HCT116 (cell line): Measurements from ENCODE around the gene FLNB. TPM values are rescaled to one million over a fixed set of nuclear protein-coding genes. Genes with fewer than 3 reads are reported as not detected.
A peak's percentile ranks its signal among the peaks of the same experiment; 100 is the strongest.

Experiments
- ATAC-seq: fragments of 200-7000 bp; cut with Tn5 transposase; 2 replicates; pipeline ENCODE4 v1.9.1; 2020; ENCODE audit warnings: mild to moderate bottlenecking, moderate library complexity
- BruUV-seq: library from RNA; stranded (reverse); fragments of 400-500 nt; replicated peaks from 2 replicates; lab custom pipeline; 2021; lab: Mats Ljungman, UMichigan
- CTCF ChIA-PET: fragments of 300-600 bp; sonication (Branson Sonifier 250); formaldehyde crosslinking; loops from one replicate; lab custom pipeline; 2021; ENCODE audit warnings: antibody characterized with exemption; lab: Charles Lee
- POLR2A ChIA-PET: fragments of 300-600, 350-600 bp; sonication (Branson Sonifier 250); formaldehyde crosslinking; loops from one replicate; lab custom pipeline; 2021; ENCODE audit warnings: antibody characterized with exemption; lab: Charles Lee
- RAD21 ChIA-PET, 2 experiments: fragments of 300-600 bp; sonication (Branson Sonifier 250); formaldehyde crosslinking; loops; one replicate each; lab custom pipeline; 2023; ENCODE audit warnings: low total read pairs in 2 of 2; ENCODE audit not compliant: uncharacterized antibody in 2 of 2, unreplicated experiment in 2 of 2, low non-redundant PET in 1 of 2; lab: Charles Lee
- DNase-seq: peaks from one replicate; pipeline ENCODE4 v3.0.0-alpha.2; 2010; ENCODE audit warnings: low read depth, low spot score
- H2AFZ ChIP-seq: fragments of 200-600 bp; shearing (Covaris generic), sonication (generic); 2 replicates; pipeline ENCODE4 v1.6.1; 2017; ENCODE audit warnings: low read depth, mixed run types, mixed read lengths, antibody characterized with exemption, low read length; ENCODE audit not compliant: poor library complexity, severe bottlenecking
- H3K27ac ChIP-seq: 2 replicates; pipeline ENCODE4 v1.5.1; 2012; ENCODE audit warnings: low read depth, low read length
- H3K27me3 ChIP-seq: fragments of 200-600 bp; sonication (generic); 2 replicates; pipeline ENCODE4 v1.6.1; 2016; ENCODE audit warnings: mixed run types, low read length, mixed read lengths; ENCODE audit not compliant: insufficient read depth
- H3K36me3 ChIP-seq, 2 experiments: fragments of 200-500 bp in 1 of 2; fragments of 200-600 bp in 1 of 2; sonication (Bioruptor generic) in 1 of 2; sonication (generic) in 1 of 2; 2 replicates each; pipeline versions ENCODE4 v1.5.1 to v1.6.1; 2014 to 2016; ENCODE audit warnings: low read length in 2 of 2, inconsistent platforms in 1 of 2, mixed read lengths in 1 of 2, mixed run types in 1 of 2; ENCODE audit not compliant: insufficient read depth in 2 of 2, control insufficient read depth in 1 of 2
- H3K4me1 ChIP-seq, 2 experiments: fragments of 200-600 bp in 1 of 2; sonication (generic) in 1 of 2; 2 replicates each; pipeline versions ENCODE4 v1.5.1 to v1.6.1; 2012 to 2017; ENCODE audit warnings: low read length in 2 of 2, inconsistent platforms in 1 of 2, mild to moderate bottlenecking in 1 of 2, mixed read lengths in 1 of 2, mixed run types in 1 of 2, moderate library complexity in 1 of 2; ENCODE audit not compliant: insufficient read depth in 2 of 2, control insufficient read depth in 1 of 2
- H3K4me2 ChIP-seq: fragments of 200-600 bp; sonication (generic); 2 replicates; pipeline ENCODE4 v1.6.1; 2017; ENCODE audit warnings: mixed run types, low read length, mixed read lengths
- H3K4me3 ChIP-seq, 2 experiments: fragments of 200-600 bp in 1 of 2; sonication (generic) in 1 of 2; replicated peaks in 1 of 2; 2 replicates each; pipeline ENCODE4 v1.5.1; 2011 to 2016; ENCODE audit warnings: low read length in 2 of 2, control low read depth in 1 of 2, low read depth in 1 of 2, mild to moderate bottlenecking in 1 of 2, mixed read lengths in 1 of 2, mixed run types in 1 of 2
- H3K79me2 ChIP-seq: fragments of 200-600 bp; sonication (generic); 2 replicates; pipeline ENCODE4 v1.6.1; 2017; ENCODE audit warnings: mild to moderate bottlenecking, mixed run types, low read length, moderate library complexity, mixed read lengths; ENCODE audit not compliant: insufficient read depth
- H3K9ac ChIP-seq: fragments of 200-600 bp; sonication (generic); 2 replicates; pipeline ENCODE4 v1.6.1; 2016; ENCODE audit warnings: low read length, mixed read lengths
- H3K9me2 ChIP-seq: fragments of 200-600 bp; sonication (generic), shearing (Covaris generic); 2 replicates; pipeline ENCODE4 v1.6.1; 2017; ENCODE audit warnings: mixed run types, mild to moderate bottlenecking, moderate library complexity; ENCODE audit not compliant: insufficient read depth
- H3K9me3 ChIP-seq, 2 experiments: fragments of 200-500 bp in 1 of 2; fragments of 200-600 bp in 1 of 2; sonication (Bioruptor generic) in 1 of 2; sonication (generic) in 1 of 2; 2 replicates each; pipeline ENCODE4 v1.6.1; 2014 to 2017; ENCODE audit warnings: low read length in 2 of 2, mixed read lengths in 2 of 2, inconsistent platforms in 1 of 2, low read depth in 1 of 2, mild to moderate bottlenecking in 1 of 2, mixed run types in 1 of 2, moderate library complexity in 1 of 2; ENCODE audit not compliant: control insufficient read depth in 1 of 2, insufficient read depth in 1 of 2
- H4K20me1 ChIP-seq: fragments of 200-600 bp; sonication (generic), shearing (Covaris generic); 2 replicates; pipeline ENCODE4 v1.6.1; 2017; ENCODE audit warnings: mixed run types, mild to moderate bottlenecking, moderate library complexity; ENCODE audit not compliant: insufficient read depth
- CBX3 ChIP-seq: IDR thresholded peaks from 2 replicates; pipeline ENCODE4 v1.6.1; 2012; ENCODE audit warnings: low read depth
- CEBPB ChIP-seq: IDR thresholded peaks from 2 replicates; pipeline ENCODE4 v1.6.1; 2012; ENCODE audit warnings: low read depth
- EGR1 ChIP-seq: IDR thresholded peaks from 2 replicates; pipeline ENCODE4 v1.6.1; 2012; ENCODE audit warnings: low read depth
- ELF1 ChIP-seq: IDR thresholded peaks from 2 replicates; pipeline ENCODE4 v1.6.1; 2012; ENCODE audit warnings: low read depth, borderline replicate concordance
- EZH2 ChIP-seq: fragments of 200-600 bp; sonication (generic); IDR thresholded peaks from 2 replicates; pipeline ENCODE4 v1.6.1; 2017; ENCODE audit warnings: antibody characterized with exemption, mixed run types
- EZH2phosphoT487 ChIP-seq: fragments of 200-600 bp; IDR thresholded peaks from 2 replicates; pipeline ENCODE4 v1.6.1; 2018; ENCODE audit warnings: antibody characterized with exemption, borderline replicate concordance
- FOSL1 ChIP-seq: IDR thresholded peaks from 2 replicates; pipeline ENCODE4 v1.6.1; 2012; ENCODE audit warnings: low read depth
- RAD21 ChIP-seq: IDR thresholded peaks from 2 replicates; pipeline ENCODE4 v1.6.1; 2012; ENCODE audit warnings: low read depth, mild to moderate bottlenecking
- SIN3A ChIP-seq: IDR thresholded peaks from 2 replicates; pipeline ENCODE4 v1.6.1; 2012; ENCODE audit warnings: low read depth
- SP1 ChIP-seq: IDR thresholded peaks from 2 replicates; pipeline ENCODE4 v1.6.1; 2012; ENCODE audit warnings: low read depth
- SRF ChIP-seq: IDR thresholded peaks from 2 replicates; pipeline ENCODE4 v1.6.1; 2012; ENCODE audit warnings: low read depth
- intact Hi-C: fragments of 100-400 bp; cut with micrococcal nuclease; formaldehyde crosslinking; loops from 2 replicates; pipeline ENCODE4 v1.10.0; 2022
- total RNA-seq: library from RNA; stranded (reverse); gene quantifications from one replicate; pipeline ENCODE4 v1.2.1, GENCODE V29; 2021; ENCODE audit not compliant: unreplicated experiment
- TF ChIP-seq, protein P1 (sequence below), 3 experiments: fragments of 200-600 bp in 1 of 3; sonication (generic) in 1 of 3; IDR thresholded peaks in 2 of 3; conservative IDR thresholded peaks in 1 of 3; 2 replicates each; pipeline ENCODE4 v1.5.1; 2012 to 2017; ENCODE audit warnings: low read depth in 2 of 3, low read length in 2 of 3, antibody characterized with exemption in 1 of 3, borderline replicate concordance in 1 of 3, control low read depth in 1 of 3, mild to moderate bottlenecking in 1 of 3, mixed read lengths in 1 of 3, mixed run types in 1 of 3, moderate library complexity in 1 of 3; ENCODE audit not compliant: insufficient read depth in 1 of 3
- TF ChIP-seq, protein P2 (sequence below): IDR thresholded peaks from 2 replicates; pipeline ENCODE4 v1.6.1; 2011; ENCODE audit warnings: mild to moderate bottlenecking, low read length, moderate library complexity; ENCODE audit not compliant: insufficient replicate concordance; ENCODE audit errors: extremely low read depth

The FLNB gene
- total RNA-seq, 1 experiment from 2014 or later = 116 TPM

DNA sequence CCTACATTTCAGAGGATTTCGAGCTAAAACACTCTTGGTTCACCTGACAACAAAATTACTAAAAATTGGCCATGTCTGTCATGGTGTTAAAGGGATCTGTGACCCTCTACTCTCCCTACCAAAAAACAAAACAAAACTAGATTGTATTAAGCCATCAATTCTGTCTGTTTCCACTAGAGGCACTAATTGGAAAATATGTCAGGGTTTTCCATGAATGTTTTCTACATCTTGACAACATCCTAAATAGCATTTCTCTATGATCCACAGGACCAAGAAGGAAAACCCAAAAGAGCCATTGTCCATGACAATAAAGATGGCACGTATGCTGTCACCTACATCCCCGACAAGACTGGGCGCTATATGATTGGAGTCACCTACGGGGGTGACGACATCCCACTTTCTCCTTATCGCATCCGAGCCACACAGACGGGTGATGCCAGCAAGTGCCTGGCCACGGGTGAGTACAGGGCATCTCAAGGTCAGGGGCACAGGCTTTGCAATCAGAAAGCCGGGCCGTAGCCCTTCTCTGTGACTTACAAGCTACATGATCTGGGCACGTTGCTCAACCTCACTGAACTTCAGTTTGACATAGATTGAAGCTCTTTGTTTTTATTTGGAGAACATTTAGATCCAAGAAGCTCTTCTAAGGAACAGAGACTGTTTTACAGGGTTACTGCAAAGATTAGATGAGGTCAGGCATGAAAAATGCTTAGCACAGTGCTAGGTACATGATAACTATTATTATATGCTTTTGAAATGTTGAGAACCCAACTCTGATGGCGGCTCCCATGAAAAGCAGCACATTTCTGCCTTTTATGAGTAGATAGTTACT is 127.7 kb downstream of the FLNB start:
- H2AFZ ChIP-seq = no peak overlapping the region
- no peaks in the 10 kb centered on the region for H3K4me1 ChIP-seq
- RAD21 ChIA-PET = no interaction called here
- peaks cover 29 to 47% of the 10 kb centered on the region in 2 experiments; a peak in 2 of 4 replicates for H3K36me3 ChIP-seq
- POLR2A ChIA-PET = no interaction called here
- no TSS peak for BruUV-seq
- no peak overlapping the region for H3K4me2 ChIP-seq
- TF ChIP-seq EZH2 = no peak
- no peak for TF ChIP-seq SRF
- TF ChIP-seq, protein P1, sequence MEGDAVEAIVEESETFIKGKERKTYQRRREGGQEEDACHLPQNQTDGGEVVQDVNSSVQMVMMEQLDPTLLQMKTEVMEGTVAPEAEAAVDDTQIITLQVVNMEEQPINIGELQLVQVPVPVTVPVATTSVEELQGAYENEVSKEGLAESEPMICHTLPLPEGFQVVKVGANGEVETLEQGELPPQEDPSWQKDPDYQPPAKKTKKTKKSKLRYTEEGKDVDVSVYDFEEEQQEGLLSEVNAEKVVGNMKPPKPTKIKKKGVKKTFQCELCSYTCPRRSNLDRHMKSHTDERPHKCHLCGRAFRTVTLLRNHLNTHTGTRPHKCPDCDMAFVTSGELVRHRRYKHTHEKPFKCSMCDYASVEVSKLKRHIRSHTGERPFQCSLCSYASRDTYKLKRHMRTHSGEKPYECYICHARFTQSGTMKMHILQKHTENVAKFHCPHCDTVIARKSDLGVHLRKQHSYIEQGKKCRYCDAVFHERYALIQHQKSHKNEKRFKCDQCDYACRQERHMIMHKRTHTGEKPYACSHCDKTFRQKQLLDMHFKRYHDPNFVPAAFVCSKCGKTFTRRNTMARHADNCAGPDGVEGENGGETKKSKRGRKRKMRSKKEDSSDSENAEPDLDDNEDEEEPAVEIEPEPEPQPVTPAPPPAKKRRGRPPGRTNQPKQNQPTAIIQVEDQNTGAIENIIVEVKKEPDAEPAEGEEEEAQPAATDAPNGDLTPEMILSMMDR (IDR thresholded peaks at IDR 0.05 in 2 of 3, conservative IDR thresholded peaks at IDR 0.05 in 1 of 3; ENCODE audit: borderline replicate concordance in 1 of 3, insufficient read depth in 1 of 3, low read depth in 2 of 3, low read length in 2 of 3) = peak in 2 of 3 experiments; percentile 43 to 54; a peak in 4 of 6 replicates
- TF ChIP-seq CBX3 = no peak
- no peak for TF ChIP-seq EZH2phosphoT487
- no peak for TF ChIP-seq SIN3A
- H3K9ac ChIP-seq = no peak overlapping the region
- intact Hi-C loops = no loop called here
- CTCF ChIA-PET = no interaction called here
- H3K4me3 ChIP-seq = no peak overlapping the region
- no peaks in the 10 kb centered on the region for H3K9me3 ChIP-seq
- no peaks in the 10 kb centered on the region for H3K27me3 ChIP-seq
- no peaks in the 10 kb centered on the region for H3K9me2 ChIP-seq
- no peaks in the 10 kb centered on the region for H4K20me1 ChIP-seq
- H3K79me2 ChIP-seq = no peaks in the 10 kb centered on the region
- no peak overlapping the region for H3K27ac ChIP-seq
- ATAC-seq (no peak; the same call in 1 of the 2 replicates), DNase-seq (no peak)

DNA sequence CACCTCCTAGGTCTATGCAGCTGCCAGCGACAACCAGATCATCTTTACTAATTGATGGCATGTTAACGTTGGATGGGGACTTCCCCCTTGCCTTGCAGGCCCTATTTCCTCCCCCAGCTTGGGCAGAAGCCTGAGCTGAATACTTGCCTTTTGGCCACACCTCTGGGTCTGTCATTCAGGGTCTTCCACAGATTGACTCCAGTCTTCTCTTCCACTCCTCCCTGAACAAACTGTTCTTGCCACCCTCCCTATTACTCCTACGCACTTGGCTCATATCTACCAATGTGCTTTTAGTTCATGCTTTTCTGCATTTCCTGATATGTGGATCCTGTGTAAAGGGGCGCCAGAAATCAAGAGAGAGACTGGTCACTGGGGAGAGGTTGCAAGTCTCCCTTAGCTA is 129.1 kb downstream of the FLNB start:
- no TSS peak for BruUV-seq
- CTCF ChIA-PET = no interaction called here
- intact Hi-C loops = no loop called here
- no peaks in the 10 kb centered on the region for H3K9me3 ChIP-seq
- H3K4me1 ChIP-seq = no peaks in the 10 kb centered on the region
- no peaks in the 10 kb centered on the region for H3K79me2 ChIP-seq
- no peaks in the 10 kb centered on the region for H3K9me2 ChIP-seq
- H3K4me3 ChIP-seq = no peak overlapping the region
- peaks cover 32 to 52% of the 10 kb centered on the region in 2 experiments; a peak in 2 of 4 replicates for H3K36me3 ChIP-seq
- H2AFZ ChIP-seq = no peak overlapping the region
- ATAC-seq = no peak
- no peaks in the 10 kb centered on the region for H4K20me1 ChIP-seq
- POLR2A ChIA-PET = no interaction called here
- no peak for DNase-seq
- RAD21 ChIA-PET = no interaction called here
- H3K27ac ChIP-seq = no peak overlapping the region
- H3K4me2 ChIP-seq = no peak overlapping the region
- H3K27me3 ChIP-seq = no peaks in the 10 kb centered on the region
- H3K9ac ChIP-seq = no peak overlapping the region
- TF ChIP-seq CBX3 = no peak
- no peak for TF ChIP-seq SP1
- TF ChIP-seq ELF1 = no peak
- TF ChIP-seq, protein P1 (IDR thresholded peaks at IDR 0.05 in 2 of 3, conservative IDR thresholded peaks at IDR 0.05 in 1 of 3; ENCODE audit: borderline replicate concordance in 1 of 3, insufficient read depth in 1 of 3, low read depth in 2 of 3, low read length in 2 of 3) = no peak
- TF ChIP-seq FOSL1 = no peak
- TF ChIP-seq SIN3A = no peak
- no peak for TF ChIP-seq EGR1
- TF ChIP-seq, protein P2, sequence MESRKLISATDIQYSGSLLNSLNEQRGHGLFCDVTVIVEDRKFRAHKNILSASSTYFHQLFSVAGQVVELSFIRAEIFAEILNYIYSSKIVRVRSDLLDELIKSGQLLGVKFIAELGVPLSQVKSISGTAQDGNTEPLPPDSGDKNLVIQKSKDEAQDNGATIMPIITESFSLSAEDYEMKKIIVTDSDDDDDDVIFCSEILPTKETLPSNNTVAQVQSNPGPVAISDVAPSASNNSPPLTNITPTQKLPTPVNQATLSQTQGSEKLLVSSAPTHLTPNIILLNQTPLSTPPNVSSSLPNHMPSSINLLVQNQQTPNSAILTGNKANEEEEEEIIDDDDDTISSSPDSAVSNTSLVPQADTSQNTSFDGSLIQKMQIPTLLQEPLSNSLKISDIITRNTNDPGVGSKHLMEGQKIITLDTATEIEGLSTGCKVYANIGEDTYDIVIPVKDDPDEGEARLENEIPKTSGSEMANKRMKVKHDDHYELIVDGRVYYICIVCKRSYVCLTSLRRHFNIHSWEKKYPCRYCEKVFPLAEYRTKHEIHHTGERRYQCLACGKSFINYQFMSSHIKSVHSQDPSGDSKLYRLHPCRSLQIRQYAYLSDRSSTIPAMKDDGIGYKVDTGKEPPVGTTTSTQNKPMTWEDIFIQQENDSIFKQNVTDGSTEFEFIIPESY = no peak
- no peak for TF ChIP-seq CEBPB
- no peak for TF ChIP-seq RAD21
